ENCODE measurements around the gene EFR3B. TPM values are rescaled to one million over a fixed set of nuclear protein-coding genes. Genes with fewer than 3 reads are reported as not detected.
A peak's percentile ranks its signal among the peaks of the same experiment; 100 is the strongest.
"Not testable (repeated sequence)": the region's sequence is repeated elsewhere in the genome, so short reads cannot be mapped to it uniquely, and the experiment has no call there.

The EFR3B gene
- total RNA-seq, 2 donors from 2014 or later: 11.0 to 11.8 TPM

DNA sequence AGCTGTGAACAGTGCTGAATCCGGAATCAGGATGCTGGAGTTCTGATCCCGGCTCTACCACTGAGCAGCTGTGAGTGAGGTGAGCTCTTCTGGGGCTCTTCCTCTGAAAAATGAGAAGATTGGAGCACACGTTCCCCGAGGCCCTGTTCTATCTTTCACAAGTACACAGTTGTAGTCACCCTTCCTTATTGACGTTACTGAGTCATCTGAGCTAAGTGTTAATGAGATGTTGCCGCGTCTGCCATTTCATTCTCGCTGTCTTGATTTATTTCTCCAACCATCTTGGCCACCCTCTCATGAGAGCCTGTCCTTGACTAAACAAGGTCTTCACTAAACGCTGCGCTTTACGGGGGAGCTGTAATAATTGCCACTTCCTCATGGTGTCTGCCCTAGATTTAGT is 31.9 kb upstream of the EFR3B start:
- peak overlapping the region; percentile 13 for H3K27ac Mint-ChIP-seq
- H3K27me3 Mint-ChIP-seq (ENCODE audit: insufficient read depth): no peaks in the 10 kb centered on the region
- H3K4me3 Mint-ChIP-seq: no peak overlapping the region
- no peaks in the 10 kb centered on the region for H3K36me3 Mint-ChIP-seq (ENCODE audit: low read depth)
- no peaks in the 10 kb centered on the region for H3K36me3 ChIP-seq (ENCODE audit: control insufficient read depth, insufficient read depth, low read length)
- H3K4me3 ChIP-seq (ENCODE audit: low read length): no peak overlapping the region
- peaks cover 7% of the 10 kb centered on the region for H3K4me1 Mint-ChIP-seq
- no peaks in the 10 kb centered on the region for H3K9me3 ChIP-seq (ENCODE audit: control insufficient read depth, low read length)
- no peak for DNase-seq
- H3K27ac ChIP-seq (ENCODE audit: low read depth, low read length): no peak overlapping the region
- whole genome bisulfite sequencing, 2 experiments (ENCODE audit: insufficient coverage in 1 of 2, insufficient read length in 1 of 2): 91 to 95% methylated on average over 11 of the region's 11 CpGs
- no peaks in the 10 kb centered on the region for H3K27me3 ChIP-seq (ENCODE audit: control insufficient read depth, insufficient read depth, low read length, poor library complexity, severe bottlenecking)
- TF ChIP-seq, protein P1, sequence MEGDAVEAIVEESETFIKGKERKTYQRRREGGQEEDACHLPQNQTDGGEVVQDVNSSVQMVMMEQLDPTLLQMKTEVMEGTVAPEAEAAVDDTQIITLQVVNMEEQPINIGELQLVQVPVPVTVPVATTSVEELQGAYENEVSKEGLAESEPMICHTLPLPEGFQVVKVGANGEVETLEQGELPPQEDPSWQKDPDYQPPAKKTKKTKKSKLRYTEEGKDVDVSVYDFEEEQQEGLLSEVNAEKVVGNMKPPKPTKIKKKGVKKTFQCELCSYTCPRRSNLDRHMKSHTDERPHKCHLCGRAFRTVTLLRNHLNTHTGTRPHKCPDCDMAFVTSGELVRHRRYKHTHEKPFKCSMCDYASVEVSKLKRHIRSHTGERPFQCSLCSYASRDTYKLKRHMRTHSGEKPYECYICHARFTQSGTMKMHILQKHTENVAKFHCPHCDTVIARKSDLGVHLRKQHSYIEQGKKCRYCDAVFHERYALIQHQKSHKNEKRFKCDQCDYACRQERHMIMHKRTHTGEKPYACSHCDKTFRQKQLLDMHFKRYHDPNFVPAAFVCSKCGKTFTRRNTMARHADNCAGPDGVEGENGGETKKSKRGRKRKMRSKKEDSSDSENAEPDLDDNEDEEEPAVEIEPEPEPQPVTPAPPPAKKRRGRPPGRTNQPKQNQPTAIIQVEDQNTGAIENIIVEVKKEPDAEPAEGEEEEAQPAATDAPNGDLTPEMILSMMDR (conservative IDR thresholded peaks at IDR 0.05): no peak
- peaks cover 5% of the 10 kb centered on the region for H3K4me1 ChIP-seq (ENCODE audit: control insufficient read depth, insufficient read depth, low read length)
- H3K9me3 Mint-ChIP-seq: no peaks in the 10 kb centered on the region
- H3K9ac ChIP-seq (ENCODE audit: extremely low read depth, low read length, poor library complexity, severe bottlenecking): no peak overlapping the region

DNA sequence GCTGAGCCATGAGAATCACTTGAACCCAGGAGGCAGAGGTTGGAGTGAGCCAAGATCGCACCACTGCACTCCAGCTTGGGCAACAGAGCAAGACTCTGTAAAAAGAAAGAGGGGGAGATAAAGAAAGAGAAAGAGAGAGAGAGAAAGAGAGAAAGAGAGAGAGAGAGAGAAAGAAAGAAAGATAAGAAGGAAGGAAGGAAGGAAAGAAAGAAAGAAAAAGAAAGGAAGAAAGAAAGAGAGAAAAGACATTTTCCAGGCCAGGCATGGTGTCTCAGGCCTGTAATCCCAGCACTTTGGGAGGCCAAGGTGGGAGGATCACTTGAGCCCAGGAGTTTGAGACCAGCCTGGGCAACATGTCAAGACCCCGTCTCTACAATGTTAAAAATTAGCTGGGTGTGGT is 30.5 kb upstream of the EFR3B start:
- not testable (repeated sequence) for H3K27me3 Mint-ChIP-seq (ENCODE audit: insufficient read depth); H3K4me1 ChIP-seq (ENCODE audit: control insufficient read depth, insufficient read depth, low read length); DNase-seq; H3K27ac Mint-ChIP-seq; H3K9me3 Mint-ChIP-seq; H3K4me3 ChIP-seq (ENCODE audit: low read length); H3K4me1 Mint-ChIP-seq; H3K27ac ChIP-seq (ENCODE audit: low read depth, low read length); H3K9ac ChIP-seq (ENCODE audit: extremely low read depth, low read length, poor library complexity, severe bottlenecking); H3K27me3 ChIP-seq (ENCODE audit: control insufficient read depth, insufficient read depth, low read length, poor library complexity, severe bottlenecking); H3K36me3 ChIP-seq (ENCODE audit: control insufficient read depth, insufficient read depth, low read length); H3K9me3 ChIP-seq (ENCODE audit: control insufficient read depth, low read length); H3K4me3 Mint-ChIP-seq; H3K36me3 Mint-ChIP-seq (ENCODE audit: low read depth)
- 99 to 100% methylated on average over 1 to 2 of the region's 2 CpGs for WGBS, 2 experiments (ENCODE audit: insufficient coverage in 1 of 2, insufficient read length in 1 of 2)

DNA sequence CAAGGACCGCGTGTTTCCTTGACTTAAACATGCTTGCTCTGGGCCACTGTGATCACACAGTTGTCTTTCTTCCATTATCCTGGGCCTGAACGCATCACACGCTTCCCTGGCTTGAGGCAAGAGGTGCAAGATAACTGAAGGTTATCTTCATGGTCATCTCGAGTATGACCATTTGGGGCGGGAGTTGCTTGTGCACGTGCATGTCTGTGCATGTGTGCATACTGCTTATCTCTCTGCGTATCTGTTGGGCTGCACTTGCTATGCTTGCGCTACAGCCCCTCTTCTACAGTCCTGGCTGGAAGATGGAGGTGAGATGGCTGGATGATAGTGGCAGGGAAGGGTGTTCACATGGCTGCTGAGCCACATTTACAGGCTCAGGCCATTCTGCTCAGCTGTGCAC is 27.2 kb upstream of the EFR3B start:
- TF ChIP-seq, protein P1 (conservative IDR thresholded peaks at IDR 0.05): no peak
- Mint-ChIP-seq H3K9me3 (no peaks in the 10 kb centered on the region), H3K4me1 (peaks cover 8% of the 10 kb centered on the region), H3K27me3 (ENCODE audit: insufficient read depth) (no peaks in the 10 kb centered on the region), H3K27ac (no peak overlapping the region), H3K4me3 (no peak overlapping the region), H3K36me3 (ENCODE audit: low read depth) (no peaks in the 10 kb centered on the region)
- Histone ChIP-seq H3K4me3 (ENCODE audit: low read length) (no peak overlapping the region), H3K9ac (ENCODE audit: extremely low read depth, low read length, poor library complexity, severe bottlenecking) (no peak overlapping the region), H3K36me3 (ENCODE audit: control insufficient read depth, insufficient read depth, low read length) (no peaks in the 10 kb centered on the region), H3K4me1 (ENCODE audit: control insufficient read depth, insufficient read depth, low read length) (peaks cover 5% of the 10 kb centered on the region), H3K27me3 (ENCODE audit: control insufficient read depth, insufficient read depth, low read length, poor library complexity, severe bottlenecking) (no peaks in the 10 kb centered on the region), H3K27ac (ENCODE audit: low read depth, low read length) (no peak overlapping the region), H3K9me3 (ENCODE audit: control insufficient read depth, low read length) (no peaks in the 10 kb centered on the region)
- DNase-seq: no peak
- 96 to 99% methylated on average over 9 of the region's 9 CpGs for WGBS, 2 experiments (ENCODE audit: insufficient coverage in 1 of 2, insufficient read length in 1 of 2)

DNA sequence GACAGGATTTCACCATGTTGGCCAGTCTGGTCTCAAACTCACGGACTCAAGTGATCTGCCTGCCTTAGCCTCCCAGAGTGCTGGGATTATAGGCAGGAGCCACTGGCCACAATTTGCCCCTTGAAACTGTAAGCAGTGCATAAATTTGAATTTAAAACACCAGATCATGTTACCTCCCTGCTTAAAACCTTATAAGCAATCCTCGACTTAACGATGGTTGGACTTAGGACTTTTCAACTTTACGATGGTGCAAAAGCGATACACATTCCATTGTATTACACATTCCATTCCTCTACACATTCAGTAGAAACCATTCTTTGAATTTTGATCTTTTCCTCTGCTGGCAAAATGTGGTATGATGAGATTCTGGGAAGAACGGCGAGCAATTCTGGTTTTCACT is 23.2 kb upstream of the EFR3B start:
- Mint-ChIP-seq H3K27me3 (ENCODE audit: insufficient read depth) (no peaks in the 10 kb centered on the region), H3K4me1 (peaks cover 2% of the 10 kb centered on the region), H3K4me3 (no peak overlapping the region), H3K36me3 (ENCODE audit: low read depth) (no peaks in the 10 kb centered on the region), H3K27ac (no peak overlapping the region), H3K9me3 (no peaks in the 10 kb centered on the region)
- H3K36me3 ChIP-seq (ENCODE audit: control insufficient read depth, insufficient read depth, low read length): no peaks in the 10 kb centered on the region
- H3K27ac ChIP-seq (ENCODE audit: low read depth, low read length): no peak overlapping the region
- no peaks in the 10 kb centered on the region for H3K27me3 ChIP-seq (ENCODE audit: control insufficient read depth, insufficient read depth, low read length, poor library complexity, severe bottlenecking)
- no peaks in the 10 kb centered on the region for H3K9me3 ChIP-seq (ENCODE audit: control insufficient read depth, low read length)
- TF ChIP-seq, protein P1 (conservative IDR thresholded peaks at IDR 0.05): no peak
- H3K9ac ChIP-seq (ENCODE audit: extremely low read depth, low read length, poor library complexity, severe bottlenecking): no peak overlapping the region
- 92 to 96% methylated on average over 5 to 7 of the region's 7 CpGs for WGBS, 2 experiments (ENCODE audit: insufficient coverage in 1 of 2, insufficient read length in 1 of 2)
- DNase-seq: no peak
- no peak overlapping the region for H3K4me3 ChIP-seq (ENCODE audit: low read length)
- H3K4me1 ChIP-seq (ENCODE audit: control insufficient read depth, insufficient read depth, low read length): no peaks in the 10 kb centered on the region

All from endodermal cell (in vitro differentiated cells).